B cell (primary cell): Measurements from ENCODE around the gene SPATA31D4. TPM values are rescaled to one million over a fixed set of nuclear protein-coding genes. Genes with fewer than 3 reads are reported as not detected.
A peak's percentile ranks its signal among the peaks of the same experiment; 100 is the strongest.

Source experiments
- ATAC-seq: fragments of 200-7000 bp; cut with Tn5 transposase; one replicate; pipeline ENCODE4 v1.10.0; 2021; ENCODE audit warnings: low read depth, mild to moderate bottlenecking, moderate number of reproducible peaks, moderate library complexity
- CTCF ChIA-PET: fragments of 350-600 bp; sonication (Branson Sonifier 250); formaldehyde crosslinking; loops from one replicate; lab custom pipeline; 2021; ENCODE audit warnings: antibody characterized with exemption, inconsistent platforms; lab: Charles Lee
- POLR2A ChIA-PET: fragments of 350-600 bp; sonication (Branson Sonifier 250); formaldehyde crosslinking; loops from one replicate; lab custom pipeline; 2021; ENCODE audit warnings: antibody characterized with exemption; lab: Charles Lee
- DNase-seq: peaks from one replicate; pipeline ENCODE4 v3.0.0; 2013
- H2AFZ ChIP-seq: 2 replicates; pipeline ENCODE4 v1.6.1; 2012; ENCODE audit warnings: mild to moderate bottlenecking, low read depth, low read length; ENCODE audit not compliant: insufficient read depth, poor library complexity, severe bottlenecking
- H3K27ac ChIP-seq, 2 donors: 1 replicate in 1 of 2; 2 replicates in 1 of 2; pipeline ENCODE4 v1.5.1; 2012 to 2013; ENCODE audit warnings: low read length in 2 of 2, mild to moderate bottlenecking in 2 of 2, moderate library complexity in 1 of 2
- H3K27me3 ChIP-seq, 4 experiments: fragments of 200-600 bp in 1 of 4; sonication (generic) in 1 of 4; replicated peaks in 1 of 4; 1 replicate in 2 of 4; 2 replicates in 2 of 4; pipeline versions ENCODE4 v1.6.1 to v1.7.0; 2013 to 2016; ENCODE audit warnings: low read length in 3 of 4, mild to moderate bottlenecking in 2 of 4, mixed read lengths in 1 of 4, moderate library complexity in 1 of 4; ENCODE audit not compliant: insufficient read depth in 4 of 4, control insufficient read depth in 3 of 4; ENCODE audit errors: control extremely low read depth in 1 of 4
- H3K36me3 ChIP-seq, 2 experiments: replicated peaks in 1 of 2; 1 replicate in 1 of 2; 2 replicates in 1 of 2; pipeline versions ENCODE4 v1.6.1 to v1.7.1; 2013; ENCODE audit warnings: low read length in 1 of 2; ENCODE audit not compliant: insufficient read depth in 2 of 2, control insufficient read depth in 1 of 2; ENCODE audit errors: control extremely low read depth in 1 of 2, extremely low read depth in 1 of 2
- H3K4me1 ChIP-seq, 2 donors: fragments of 200-600 bp in 1 of 2; sonication (generic) in 1 of 2; 1 replicate in 1 of 2; 2 replicates in 1 of 2; pipeline versions ENCODE4 v1.5.1 to v1.6.1; 2013 to 2017; ENCODE audit warnings: low read length in 2 of 2; ENCODE audit not compliant: control insufficient read depth in 2 of 2, insufficient read depth in 2 of 2
- H3K4me2 ChIP-seq: replicated peaks from 2 replicates; pipeline ENCODE3; 2012; ENCODE audit warnings: mild to moderate bottlenecking, low read depth, low read length; ENCODE audit not compliant: poor library complexity, severe bottlenecking
- H3K4me3 ChIP-seq, 5 experiments: fragments of 200-600 bp in 1 of 5; sonication (generic) in 1 of 5; 1 replicate in 3 of 5; 2 replicates in 2 of 5; pipeline versions ENCODE4 v1.5.1 to v1.7.0; 2011 to 2016; ENCODE audit warnings: low read length in 4 of 5, mild to moderate bottlenecking in 4 of 5, low read depth in 2 of 5, control low read depth in 1 of 5, moderate library complexity in 1 of 5; ENCODE audit not compliant: insufficient read depth in 1 of 5; ENCODE audit errors: control extremely low read depth in 1 of 5, extremely low read depth in 1 of 5
- H3K79me2 ChIP-seq: fragments of 200-600 bp; sonication (generic); one replicate; pipeline ENCODE4 v1.6.0; 2016; ENCODE audit warnings: low read length; ENCODE audit not compliant: control insufficient read depth, insufficient read depth
- H3K9ac ChIP-seq: fragments of 200-600 bp; sonication (generic); 2 replicates; pipeline ENCODE4 v1.6.1; 2017; ENCODE audit warnings: mild to moderate bottlenecking, low read length, moderate library complexity
- H3K9me3 ChIP-seq, 3 donors: one replicate each; pipeline versions ENCODE4 v1.6.1 to v1.7.1; 2013; ENCODE audit warnings: low read length in 2 of 3; ENCODE audit not compliant: control insufficient read depth in 2 of 3, insufficient read depth in 1 of 3; ENCODE audit errors: control extremely low read depth in 1 of 3
- H4K20me1 ChIP-seq: 2 replicates; pipeline ENCODE4 v1.6.0; 2012; ENCODE audit warnings: mild to moderate bottlenecking, low read length; ENCODE audit not compliant: insufficient read depth, control insufficient read depth, poor library complexity, severe bottlenecking
- H3K27ac Mint-ChIP-seq: one replicate; pipeline ENCODE4 v1.8.0; 2021; ENCODE audit warnings: mixed read lengths
- H3K27me3 Mint-ChIP-seq: one replicate; pipeline ENCODE4 v1.8.0; 2021; ENCODE audit warnings: mixed read lengths
- H3K4me1 Mint-ChIP-seq: one replicate; pipeline ENCODE4 v1.8.0; 2021; ENCODE audit warnings: mixed read lengths
- H3K4me3 Mint-ChIP-seq: one replicate; pipeline ENCODE4 v1.8.0; 2021; ENCODE audit warnings: mixed read lengths
- H3K9me3 Mint-ChIP-seq: one replicate; pipeline ENCODE4 v1.8.0; 2022; ENCODE audit warnings: mixed read lengths; ENCODE audit not compliant: insufficient read depth
- EZH2 ChIP-seq: IDR thresholded peaks from 2 replicates; pipeline ENCODE4 v1.6.1; 2012; ENCODE audit warnings: borderline replicate concordance, low read depth, mild to moderate bottlenecking, moderate library complexity, low read length; ENCODE audit not compliant: insufficient read depth, poor library complexity, severe bottlenecking
- WGBS: methylation state at CpG from one replicate; pipeline ENCODE4 v1.1.5; 2013; ENCODE audit warnings: missing lambda C conversion rate; ENCODE audit not compliant: insufficient coverage; 5-methylcytosine and 5-hydroxymethylcytosine counted together
- intact Hi-C: fragments of 100-400 bp; cut with micrococcal nuclease; formaldehyde crosslinking; loops from one replicate; pipeline ENCODE4 v1.10.0; 2022
- polyA plus RNA-seq: library from polyadenylated mRNA; depleted of rRNA; stranded (reverse); fragments of >200 nt; gene quantifications from 2 replicates; pipeline ENCODE4 v1.2.3, GENCODE V29; 2012
- small RNA-seq: library from RNA; depleted of rRNA; stranded (forward); fragments of <200 nt; gene quantifications from one replicate; pipeline ENCODE3, GENCODE V24; 2012; ENCODE audit warnings: low replicate concordance, low read depth; ENCODE audit not compliant: insufficient read length
- total RNA-seq, 2 donors: library from RNA; stranded (reverse); fragments of 120-200 nt in 1 of 2; gene quantifications; 1 replicate in 1 of 2; 2 replicates in 1 of 2; pipeline versions ENCODE4 v1.2.3 to v1.2.4, GENCODE V29; 2013 to 2022
- TF ChIP-seq, protein P1 (sequence below): fragments of 200-600 bp; IDR thresholded peaks from one replicate; pipeline ENCODE4 v1.8.0; 2022; ENCODE audit warnings: antibody characterized with exemption, mild to moderate bottlenecking

SPATA31D4 gene
- total and polyA plus RNA-seq, 2 donors (not counting 1 experiment from before 2014, with no cell fraction given): not detected

DNA sequence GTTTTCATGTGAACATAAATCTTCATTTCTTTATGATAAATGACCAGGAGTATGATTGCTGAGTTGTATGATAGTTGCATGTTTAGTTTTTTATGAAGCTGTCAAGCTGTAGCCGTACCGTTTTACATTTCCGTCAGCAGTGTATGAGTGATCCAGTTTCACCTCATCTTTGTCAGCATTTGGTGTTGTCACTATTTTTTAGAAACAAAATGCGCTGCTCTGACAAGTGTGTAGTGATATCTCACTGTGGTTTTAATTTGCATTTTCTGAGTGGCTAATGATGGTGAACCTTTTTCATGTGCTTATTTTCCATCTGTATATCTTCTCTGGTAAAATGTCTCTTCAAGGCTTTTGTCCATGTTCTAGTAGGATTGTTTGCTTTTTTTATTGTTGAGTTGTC, 53.7 kb downstream of the SPATA31D4 start:
- no peaks in the 10 kb centered on the region for H3K79me2 ChIP-seq
- no peak overlapping the region for H3K27ac ChIP-seq
- POLR2A ChIA-PET: no interaction called here
- Mint-ChIP-seq H3K9me3 (no peaks in the 10 kb centered on the region), H3K27me3 (no peaks in the 10 kb centered on the region), H3K27ac (no peak overlapping the region), H3K4me3 (peak overlapping the region; percentile 38), H3K4me1 (peaks cover 22% of the 10 kb centered on the region)
- H3K27me3 ChIP-seq: no peaks in the 10 kb centered on the region
- intact Hi-C loops: no loop called here
- CTCF ChIA-PET: no interaction called here
- H2AFZ ChIP-seq: no peak overlapping the region
- H3K36me3 ChIP-seq: no peaks in the 10 kb centered on the region
- no peak overlapping the region for H3K9ac ChIP-seq
- H3K4me3 ChIP-seq: no peak overlapping the region
- TF ChIP-seq, protein P1, sequence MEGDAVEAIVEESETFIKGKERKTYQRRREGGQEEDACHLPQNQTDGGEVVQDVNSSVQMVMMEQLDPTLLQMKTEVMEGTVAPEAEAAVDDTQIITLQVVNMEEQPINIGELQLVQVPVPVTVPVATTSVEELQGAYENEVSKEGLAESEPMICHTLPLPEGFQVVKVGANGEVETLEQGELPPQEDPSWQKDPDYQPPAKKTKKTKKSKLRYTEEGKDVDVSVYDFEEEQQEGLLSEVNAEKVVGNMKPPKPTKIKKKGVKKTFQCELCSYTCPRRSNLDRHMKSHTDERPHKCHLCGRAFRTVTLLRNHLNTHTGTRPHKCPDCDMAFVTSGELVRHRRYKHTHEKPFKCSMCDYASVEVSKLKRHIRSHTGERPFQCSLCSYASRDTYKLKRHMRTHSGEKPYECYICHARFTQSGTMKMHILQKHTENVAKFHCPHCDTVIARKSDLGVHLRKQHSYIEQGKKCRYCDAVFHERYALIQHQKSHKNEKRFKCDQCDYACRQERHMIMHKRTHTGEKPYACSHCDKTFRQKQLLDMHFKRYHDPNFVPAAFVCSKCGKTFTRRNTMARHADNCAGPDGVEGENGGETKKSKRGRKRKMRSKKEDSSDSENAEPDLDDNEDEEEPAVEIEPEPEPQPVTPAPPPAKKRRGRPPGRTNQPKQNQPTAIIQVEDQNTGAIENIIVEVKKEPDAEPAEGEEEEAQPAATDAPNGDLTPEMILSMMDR: no peak
- TF ChIP-seq EZH2: no peak
- H3K4me2 ChIP-seq: no peak overlapping the region
- 36% methylated on average over 3 of the region's 4 CpGs for WGBS
- H4K20me1 ChIP-seq: no peaks in the 10 kb centered on the region
- ATAC-seq (no peak), DNase-seq (no peak)
- H3K4me1 ChIP-seq: peaks cover 0 to 9% of the 10 kb centered on the region in 2 donors
- H3K9me3 ChIP-seq: peaks cover 0 to 4% (median 0%) of the 10 kb centered on the region in 3 donors

Small RNAs within 50 kb of the gene (small RNA-seq; reads per million reads assigned to genes)
- gene RF00189: not detected
- not detected for gene RNA5SP287

Other genes with a start within 250 kb of the SPATA31D4 start
- gene TLE1, start 238.9 kb upstream of the SPATA31D4 start, total RNA-seq: 27.6 and 33.5 TPM in 2 replicates
- 80.3 and 95.4 TPM in 2 replicates for gene TLE1, start 238.9 kb upstream of the SPATA31D4 start, polyA plus RNA-seq
- not detected in 2 replicates for gene SPATA31D3, start 15.1 kb downstream of the SPATA31D4 start, total RNA-seq
- not detected in 2 replicates for gene SPATA31D3, start 15.1 kb downstream of the SPATA31D4 start, polyA plus RNA-seq
- not detected in 2 replicates for gene SPATA31D1, start 60.3 kb downstream of the SPATA31D4 start, total RNA-seq
- not detected in 2 replicates for gene SPATA31D1, start 60.3 kb downstream of the SPATA31D4 start, polyA plus RNA-seq